Naive thymus-derived CD4-positive, alpha-beta T cell (primary cell): ENCODE data around the gene NUTM2G. TPM values are rescaled to one million over a fixed set of nuclear protein-coding genes. Genes with fewer than 3 reads are reported as not detected.
"Not testable (repeated sequence)": the region's sequence is repeated elsewhere in the genome, so short reads cannot be mapped to it uniquely, and the experiment has no call there.

ENCODE experiments used
- ATAC-seq: fragments of 150-1000 bp; cut with Tn5 transposase; 2 replicates; pipeline ENCODE4 v1.10.0; 2021; ENCODE audit warnings: mild to moderate bottlenecking, moderate library complexity
- CTCF ChIA-PET: fragments of 350-600 bp; sonication (Branson Sonifier 250); formaldehyde crosslinking; loops from one replicate; lab custom pipeline; 2021; ENCODE audit warnings: antibody characterized with exemption; lab: Charles Lee
- POLR2A ChIA-PET: fragments of 350-600 bp; sonication (Branson Sonifier 250); formaldehyde crosslinking; loops from one replicate; lab custom pipeline; 2021; ENCODE audit warnings: antibody characterized with exemption, inconsistent platforms; lab: Charles Lee
- DNase-seq, 9 donors: peaks; one replicate each; pipeline versions ENCODE4 v3.0.0 to v3.0.0-alpha.2; 2020 to 2022; ENCODE audit warnings: mixed read lengths in 1 of 9
- H3K27ac ChIP-seq: one replicate; pipeline ENCODE4 v1.7.0; 2013; ENCODE audit warnings: mild to moderate bottlenecking, low read depth, low read length, moderate library complexity
- H3K27me3 ChIP-seq, 2 donors: one replicate each; pipeline ENCODE4 v1.7.0; 2013; ENCODE audit warnings: low read length in 2 of 2, mild to moderate bottlenecking in 2 of 2, moderate library complexity in 2 of 2; ENCODE audit not compliant: control insufficient read depth in 2 of 2, insufficient read depth in 2 of 2
- H3K36me3 ChIP-seq, 3 experiments: 1 replicate in 2 of 3; 2 replicates in 1 of 3; pipeline ENCODE4 v1.7.0; 2013; ENCODE audit warnings: low read length in 3 of 3, mild to moderate bottlenecking in 3 of 3, moderate library complexity in 1 of 3; ENCODE audit not compliant: insufficient read depth in 3 of 3, control insufficient read depth in 2 of 3
- H3K4me1 ChIP-seq, 2 donors: one replicate each; pipeline ENCODE4 v1.7.0; 2013; ENCODE audit warnings: low read length in 2 of 2, mild to moderate bottlenecking in 2 of 2, moderate library complexity in 1 of 2; ENCODE audit not compliant: control insufficient read depth in 2 of 2, insufficient read depth in 2 of 2
- H3K4me3 ChIP-seq: 2 replicates; pipeline ENCODE4 v1.7.0; 2013; ENCODE audit warnings: mild to moderate bottlenecking, low read length
- H3K9me3 ChIP-seq, 3 experiments: 1 replicate in 2 of 3; 2 replicates in 1 of 3; pipeline ENCODE4 v1.7.0; 2013; ENCODE audit warnings: low read length in 3 of 3; ENCODE audit not compliant: control insufficient read depth in 2 of 3
- H3K27ac Mint-ChIP-seq, 9 donors: one replicate each; pipeline ENCODE4 v1.8.0; 2020 to 2022; ENCODE audit warnings: mixed read lengths in 9 of 9, mild to moderate bottlenecking in 8 of 9, moderate library complexity in 5 of 9, inconsistent platforms in 2 of 9
- H3K27me3 Mint-ChIP-seq, 5 donors: one replicate each; pipeline ENCODE4 v1.8.0; 2021 to 2022; ENCODE audit warnings: mixed read lengths in 5 of 5, mild to moderate bottlenecking in 1 of 5
- H3K36me3 Mint-ChIP-seq, 5 donors: one replicate each; pipeline ENCODE4 v1.8.0; 2020 to 2022; ENCODE audit warnings: mixed read lengths in 5 of 5, mild to moderate bottlenecking in 3 of 5, inconsistent platforms in 1 of 5
- H3K4me1 Mint-ChIP-seq, 7 donors: one replicate each; pipeline ENCODE4 v1.8.0; 2020 to 2022; ENCODE audit warnings: mixed read lengths in 7 of 7, mild to moderate bottlenecking in 3 of 7, inconsistent platforms in 1 of 7
- H3K4me3 Mint-ChIP-seq, 10 donors: one replicate each; pipeline ENCODE4 v1.8.0; 2020 to 2022; ENCODE audit warnings: mild to moderate bottlenecking in 10 of 10, mixed read lengths in 10 of 10, moderate library complexity in 6 of 10, inconsistent platforms in 2 of 10
- H3K9me3 Mint-ChIP-seq, 11 donors: one replicate each; pipeline ENCODE4 v1.8.0; 2020 to 2022; ENCODE audit warnings: mixed read lengths in 11 of 11, mild to moderate bottlenecking in 4 of 11, inconsistent platforms in 1 of 11, moderate library complexity in 1 of 11
- intact Hi-C, 2 donors: fragments of 100-400 bp; cut with micrococcal nuclease; formaldehyde crosslinking; loops; one replicate each; pipeline ENCODE4 v1.15.1; 2023
- polyA plus RNA-seq, 2 donors: library from polyadenylated mRNA; unstranded; fragments of 300-500 nt; fragmentation: Illumina TruSeq; gene quantifications; one replicate each; pipeline ENCODE4 v1.2.3, GENCODE V29; 2021
- total RNA-seq, 6 experiments: library from RNA in 5 of 6; stranded (reverse) in 5 of 6; gene quantifications; 1 replicate in 5 of 6; 2 replicates in 1 of 6; pipeline ENCODE4 v1.2.3 and lab custom pipeline; 2021 to 2026

Gene NUTM2G
- total and polyA plus RNA-seq, 7 experiments from 2014 or later, result 0.12 to 0.29 TPM; not detected in 5

DNA sequence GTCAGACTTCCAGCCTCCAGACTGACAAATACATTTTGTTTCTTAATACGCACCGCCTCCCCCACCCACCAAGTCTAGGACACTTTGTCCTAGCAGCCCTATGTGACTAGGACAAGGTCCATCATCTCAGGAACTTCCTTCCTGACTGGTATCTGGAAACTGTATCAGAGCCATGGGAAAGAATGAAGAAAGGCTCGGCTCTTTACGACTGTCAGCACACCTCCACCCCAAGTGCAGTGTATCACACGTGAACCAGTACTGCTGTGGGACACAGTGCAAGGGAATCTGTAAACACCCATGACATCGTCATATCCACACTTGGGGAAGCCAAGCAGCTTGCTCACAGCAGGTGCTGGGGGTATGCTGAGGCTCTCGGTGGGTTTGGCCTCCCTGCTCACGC is 13.0 kb downstream of the NUTM2G start:
- H3K4me3 ChIP-seq, result not testable (repeated sequence)

DNA sequence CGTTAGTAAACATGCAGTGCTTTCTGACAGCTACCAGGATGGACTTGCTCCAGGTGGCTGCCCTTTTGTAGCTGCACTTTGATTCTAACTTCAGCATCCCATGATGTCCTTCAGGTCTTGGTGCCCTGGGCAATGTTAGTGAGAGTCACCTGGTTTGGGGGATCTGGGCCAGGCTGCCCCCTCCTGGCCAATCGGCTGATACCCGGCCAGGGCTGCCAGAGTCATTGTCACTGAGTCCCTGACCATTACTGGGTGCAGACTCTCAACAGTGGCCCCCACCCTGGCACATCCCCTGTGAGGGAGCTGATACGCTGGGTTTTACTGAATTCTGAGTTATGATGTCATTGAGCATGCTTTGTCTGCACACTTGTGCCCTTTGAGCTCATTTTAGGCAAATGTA is 13.5 kb downstream of the NUTM2G start:
- H3K27ac Mint-ChIP-seq, ATAC-seq, POLR2A ChIA-PET: not testable (repeated sequence)

More for the DNA sequence above, 13.0 kb downstream of the NUTM2G start:
- H3K9me3 ChIP-seq, POLR2A ChIA-PET, H3K4me3 Mint-ChIP-seq, H3K4me1 ChIP-seq, H3K27ac Mint-ChIP-seq, H3K27ac ChIP-seq, H3K4me1 Mint-ChIP-seq, H3K9me3 Mint-ChIP-seq, DNase-seq, CTCF ChIA-PET, H3K27me3 Mint-ChIP-seq, H3K36me3 ChIP-seq, H3K27me3 ChIP-seq, ATAC-seq, intact Hi-C loops: not testable (repeated sequence)
- peaks cover 0 to 13% (median 0%) of the 10 kb centered on the region in 5 donors for H3K36me3 Mint-ChIP-seq

DNA sequence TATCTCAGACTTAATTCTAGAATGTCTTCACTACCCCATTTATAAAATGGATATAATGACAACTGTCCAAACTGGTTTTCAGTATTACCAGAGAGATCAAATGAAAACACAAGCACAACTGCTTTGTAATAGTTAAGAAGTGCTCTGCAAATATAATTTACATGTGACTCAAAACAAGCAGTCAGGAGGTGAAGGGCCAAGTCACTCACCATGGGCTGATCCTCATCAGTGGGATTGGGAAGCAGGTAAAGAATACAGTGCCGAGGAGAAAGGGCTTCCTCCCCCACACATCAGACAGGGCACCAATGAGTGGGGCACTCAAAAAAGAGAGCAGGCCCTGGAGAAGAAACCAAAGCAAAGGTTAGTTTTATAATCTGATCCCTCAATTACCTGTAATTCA is 20.7 kb downstream of the NUTM2G start:
- H3K4me3 Mint-ChIP-seq, CTCF ChIA-PET, H3K4me1 ChIP-seq, H3K9me3 Mint-ChIP-seq, DNase-seq, POLR2A ChIA-PET, intact Hi-C loops, H3K36me3 ChIP-seq, ATAC-seq, H3K27ac ChIP-seq, H3K27me3 Mint-ChIP-seq, H3K27me3 ChIP-seq, H3K27ac Mint-ChIP-seq, H3K9me3 ChIP-seq, H3K4me3 ChIP-seq, H3K4me1 Mint-ChIP-seq: not testable (repeated sequence)
- H3K36me3 Mint-ChIP-seq, result peaks cover 0 to 17% (median 0%) of the 10 kb centered on the region in 5 donors

More for the DNA sequence above, 13.5 kb downstream of the NUTM2G start:
- H3K27ac ChIP-seq, H3K4me1 Mint-ChIP-seq, H3K4me3 ChIP-seq, CTCF ChIA-PET, H3K4me1 ChIP-seq, H3K36me3 ChIP-seq, H3K27me3 ChIP-seq, H3K4me3 Mint-ChIP-seq, H3K27me3 Mint-ChIP-seq, DNase-seq, H3K9me3 ChIP-seq, intact Hi-C loops, H3K9me3 Mint-ChIP-seq: not testable (repeated sequence)
- H3K36me3 Mint-ChIP-seq, result peaks cover 0 to 13% (median 0%) of the 10 kb centered on the region in 5 donors

DNA sequence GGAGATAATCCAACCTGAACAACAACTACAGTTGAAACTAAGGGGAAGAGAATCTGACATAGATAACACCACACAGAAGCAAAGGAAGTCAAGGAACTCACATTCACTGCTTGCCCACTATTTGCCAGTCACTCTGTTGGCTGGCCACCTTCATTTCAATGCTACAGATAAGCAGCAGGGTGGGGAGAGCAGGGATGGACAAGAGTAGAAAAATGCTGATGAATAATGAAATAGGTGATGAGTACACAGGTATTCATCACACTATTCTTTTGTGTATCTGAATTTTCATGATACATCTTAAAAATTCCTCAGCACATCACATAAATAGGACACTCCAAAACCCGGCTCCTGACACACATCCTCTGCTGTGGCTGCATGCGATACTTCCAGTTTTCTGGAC is 21.9 kb downstream of the NUTM2G start:
- intact Hi-C loops, H3K4me1 Mint-ChIP-seq, H3K4me1 ChIP-seq, H3K27ac ChIP-seq, DNase-seq, CTCF ChIA-PET, H3K9me3 ChIP-seq, H3K27me3 ChIP-seq, H3K9me3 Mint-ChIP-seq, H3K4me3 ChIP-seq, ATAC-seq, POLR2A ChIA-PET, H3K27ac Mint-ChIP-seq, H3K36me3 ChIP-seq, H3K4me3 Mint-ChIP-seq, H3K27me3 Mint-ChIP-seq: not testable (repeated sequence)
- H3K36me3 Mint-ChIP-seq, result peaks cover 0 to 17% (median 0%) of the 10 kb centered on the region in 5 donors

DNA sequence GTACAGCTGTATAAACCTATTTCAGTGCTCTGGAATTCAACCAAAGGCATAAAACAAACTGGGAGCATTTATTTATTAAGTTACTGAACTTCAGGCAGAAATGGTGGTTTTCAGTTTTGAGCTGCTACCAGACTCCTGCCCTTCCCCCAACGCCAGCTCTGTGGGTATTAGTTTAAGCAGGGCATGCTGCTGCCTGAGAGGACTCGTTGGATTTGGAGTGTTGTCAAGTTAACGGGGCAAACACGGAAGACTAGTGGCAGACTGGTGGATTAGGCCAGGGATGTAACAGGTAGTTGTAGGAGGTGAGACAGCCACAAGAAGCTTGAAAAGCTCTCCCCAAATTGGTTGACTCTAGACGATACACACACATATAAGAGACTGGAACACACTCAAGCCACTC is 38.9 kb downstream of the NUTM2G start:
- H3K4me1 ChIP-seq, ATAC-seq, H3K36me3 ChIP-seq, H3K27me3 ChIP-seq, CTCF ChIA-PET, DNase-seq, H3K27me3 Mint-ChIP-seq, intact Hi-C loops, H3K9me3 Mint-ChIP-seq, H3K4me3 Mint-ChIP-seq, H3K9me3 ChIP-seq, H3K4me3 ChIP-seq, H3K27ac ChIP-seq, POLR2A ChIA-PET: not testable (repeated sequence)
- H3K27ac Mint-ChIP-seq, result peak overlapping the region in 2 of 9 donors; percentile 9 to 14
- peaks cover 3 to 13% (median 8%) of the 10 kb centered on the region in 7 donors for H3K4me1 Mint-ChIP-seq
- H3K36me3 Mint-ChIP-seq, result peaks cover 2 to 12% (median 9%) of the 10 kb centered on the region in 5 donors

DNA sequence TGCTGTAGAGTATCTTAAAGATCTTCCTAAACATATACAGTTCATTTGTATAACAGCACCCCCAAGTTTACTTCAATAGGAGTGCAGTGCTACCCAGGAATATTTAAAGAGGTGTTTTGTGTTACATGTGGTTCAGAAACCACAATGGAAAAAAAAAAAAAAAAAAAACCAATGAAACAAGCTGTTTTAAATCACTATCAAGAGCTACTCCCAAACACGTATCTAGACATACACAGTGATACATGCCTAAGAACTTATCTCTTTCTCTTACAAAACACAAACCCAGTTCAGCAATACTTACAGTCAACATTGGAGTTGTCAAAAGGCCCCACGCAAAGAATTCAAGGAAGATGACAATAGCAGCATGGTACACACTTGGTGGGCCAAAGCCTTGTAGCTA is 43.9 kb downstream of the NUTM2G start:
- H3K9me3 Mint-ChIP-seq, POLR2A ChIA-PET, H3K4me1 ChIP-seq, H3K27ac ChIP-seq, H3K36me3 ChIP-seq, H3K27me3 Mint-ChIP-seq, H3K27me3 ChIP-seq, H3K9me3 ChIP-seq, H3K4me3 ChIP-seq, CTCF ChIA-PET, intact Hi-C loops, DNase-seq: not testable (repeated sequence)
- peak; percentile 8 for ATAC-seq
- H3K27ac Mint-ChIP-seq, result peak overlapping the region in 6 of 9 donors; percentile 10 to 90 (median 54)
- peaks cover 5 to 41% (median 33%) of the 10 kb centered on the region in 7 donors for H3K4me1 Mint-ChIP-seq
- peak overlapping the region in 6 of 10 donors; percentile 0 to 54 (median 30) for H3K4me3 Mint-ChIP-seq
- H3K36me3 Mint-ChIP-seq, result peaks cover 3 to 12% (median 7%) of the 10 kb centered on the region in 5 donors

DNA sequence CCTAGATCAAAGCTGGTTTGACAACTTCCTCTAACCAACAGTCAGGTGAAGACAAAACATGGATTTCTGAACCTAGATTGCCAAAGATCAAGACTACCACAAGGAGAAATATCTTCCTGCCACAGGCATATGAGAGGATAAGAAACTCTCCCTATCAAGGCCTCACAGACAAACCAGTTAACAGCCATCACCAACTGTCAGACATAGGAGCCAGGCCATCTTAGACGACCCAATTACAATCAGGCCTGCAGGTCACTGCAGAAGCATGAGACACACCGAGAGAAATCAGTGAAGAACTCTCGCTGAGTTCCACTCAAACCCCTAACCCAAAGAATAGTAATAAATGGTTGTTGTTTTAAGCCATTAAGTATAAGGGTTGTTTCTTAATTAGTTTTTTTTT is 45.4 kb downstream of the NUTM2G start:
- Mint-ChIP-seq H3K4me3 (peak overlapping the region in 3 of 10 donors; percentile 23 to 48 (median 32)), H3K4me1 (peaks cover 11 to 49% (median 42%) of the 10 kb centered on the region in 7 donors), H3K27ac (peak overlapping the region in 3 of 9 donors; percentile 28 to 74 (median 62))
- H3K4me3 ChIP-seq, H3K4me1 ChIP-seq, H3K27me3 ChIP-seq, H3K36me3 ChIP-seq, H3K36me3 Mint-ChIP-seq, H3K27ac ChIP-seq, ATAC-seq, H3K9me3 ChIP-seq, intact Hi-C loops, CTCF ChIA-PET, H3K27me3 Mint-ChIP-seq, POLR2A ChIA-PET, H3K9me3 Mint-ChIP-seq, DNase-seq: not testable (repeated sequence)
